GM12872 (cell line): ENCODE data around the gene PLAAT2.

Experiments
- CTCF ChIP-seq: IDR thresholded peaks from 3 replicates; pipeline ENCODE4 v1.5.1; 2011; ENCODE audit warnings: low read depth, mild to moderate bottlenecking, low read length, moderate library complexity; ENCODE audit not compliant: insufficient read depth

Gene PLAAT2

DNA sequence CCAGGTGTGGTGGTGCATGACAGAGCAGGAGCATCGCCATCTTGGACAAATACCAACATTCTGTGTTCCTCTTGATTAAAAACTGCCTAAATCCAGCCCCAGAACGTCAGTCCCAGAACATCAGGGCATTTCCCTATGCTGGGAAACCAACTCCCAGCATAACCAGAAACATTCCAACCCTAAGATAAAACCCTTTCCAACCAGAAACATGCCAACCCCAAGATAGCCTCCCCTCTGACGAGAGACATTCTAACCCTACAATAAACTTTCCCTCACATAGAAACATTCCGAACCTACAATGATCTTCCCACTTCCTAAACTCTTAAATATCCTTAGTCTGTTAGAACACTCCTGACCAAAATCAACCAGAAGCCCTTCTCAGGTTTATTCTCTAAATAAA is 15.0 kb downstream of the PLAAT2 start:
- no peak for TF ChIP-seq CTCF

DNA sequence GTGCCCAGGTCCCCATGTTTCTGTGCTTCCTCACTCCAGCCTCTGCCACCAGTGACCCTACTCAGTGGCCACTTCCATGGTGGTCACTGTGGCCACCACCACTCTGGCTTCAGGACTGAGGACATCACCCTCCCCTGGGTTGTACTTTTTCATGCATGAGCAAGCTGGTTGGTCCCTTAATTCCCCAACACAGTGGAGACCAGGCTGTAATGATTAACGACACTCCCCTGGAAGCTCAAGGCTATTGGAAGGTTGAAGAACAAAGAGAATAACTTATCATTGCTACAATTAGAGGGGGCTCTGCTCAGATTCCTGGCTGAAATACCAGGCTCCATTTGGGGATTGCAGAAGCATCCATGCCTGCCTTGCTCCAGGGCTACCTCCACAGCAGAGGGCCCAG is 16.1 kb downstream of the PLAAT2 start:
- TF ChIP-seq CTCF: no peak

- no peak for TF ChIP-seq CTCF
These were observed 19.5 kb downstream of the PLAAT2 start for GRCh38 chr11:63543711-63544110.

- TF ChIP-seq CTCF: no peak
These were observed 25.7 kb downstream of the PLAAT2 start for GRCh38 chr11:63537293-63538101.

GRCh38 chr11:63536669-63537292 is 26.4 kb downstream of the PLAAT2 start, which contains the start of gene PLAAT4:
PLAAT4 (plus strand) TSS chr11:63536808; CDS start chr11:63536869, 61 bp downstream.
- no peak for TF ChIP-seq CTCF

- no peak for TF ChIP-seq CTCF
These were observed 27.4 kb downstream of the PLAAT2 start for GRCh38 chr11:63535734-63536133.

DNA sequence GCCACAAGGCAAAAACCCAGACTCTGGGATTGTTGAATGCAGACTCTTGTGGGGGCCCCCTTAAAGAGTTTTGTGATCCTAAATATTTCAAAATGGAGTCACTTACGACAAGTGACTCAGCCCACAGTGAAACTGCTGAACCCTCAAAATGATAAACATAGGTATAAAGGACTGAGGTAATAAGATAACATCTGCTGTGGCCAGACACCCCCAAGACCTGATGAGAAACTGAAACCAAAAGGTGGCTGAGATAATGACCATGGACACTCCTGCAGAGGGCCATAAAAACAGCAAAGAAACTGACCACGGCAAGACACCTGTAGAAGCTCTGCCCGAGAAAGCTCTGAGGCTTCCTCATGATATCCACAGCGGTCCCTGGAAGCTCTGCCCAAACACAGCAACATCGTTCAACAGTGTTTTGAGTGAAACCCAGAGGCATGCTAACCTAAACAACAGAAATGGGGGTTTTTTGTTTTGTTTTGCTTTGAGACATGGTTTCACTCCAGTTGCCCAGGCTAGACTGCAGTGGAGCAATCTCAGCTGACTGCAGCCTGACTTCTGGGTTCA is 28.2 kb downstream of the PLAAT2 start:
- TF ChIP-seq CTCF: no peak
